HCT116 (cell line): ENCODE results near the gene BACE1-AS. TPM values are rescaled to one million over a fixed set of nuclear protein-coding genes. Genes with fewer than 3 reads are reported as not detected.
A peak's percentile ranks its signal among the peaks of the same experiment; 100 is the strongest.

Experiments used
- ATAC-seq: fragments of 200-7000 bp; cut with Tn5 transposase; 2 replicates; pipeline ENCODE4 v1.9.1; 2020; ENCODE audit warnings: mild to moderate bottlenecking, moderate library complexity
- BruUV-seq: library from RNA; stranded (reverse); fragments of 400-500 nt; replicated peaks from 2 replicates; lab custom pipeline; 2021; lab: Mats Ljungman, UMichigan
- CTCF ChIA-PET: fragments of 300-600 bp; sonication (Branson Sonifier 250); formaldehyde crosslinking; loops from one replicate; lab custom pipeline; 2021; ENCODE audit warnings: antibody characterized with exemption; lab: Charles Lee
- POLR2A ChIA-PET: fragments of 300-600, 350-600 bp; sonication (Branson Sonifier 250); formaldehyde crosslinking; loops from one replicate; lab custom pipeline; 2021; ENCODE audit warnings: antibody characterized with exemption; lab: Charles Lee
- RAD21 ChIA-PET, 2 experiments: fragments of 300-600 bp; sonication (Branson Sonifier 250); formaldehyde crosslinking; loops; one replicate each; lab custom pipeline; 2023; ENCODE audit warnings: low total read pairs in 2 of 2; ENCODE audit not compliant: uncharacterized antibody in 2 of 2, unreplicated experiment in 2 of 2, low non-redundant PET in 1 of 2; lab: Charles Lee
- DNase-seq: peaks from one replicate; pipeline ENCODE4 v3.0.0-alpha.2; 2010; ENCODE audit warnings: low read depth, low spot score
- H2AFZ ChIP-seq: fragments of 200-600 bp; shearing (Covaris generic), sonication (generic); 2 replicates; pipeline ENCODE4 v1.6.1; 2017; ENCODE audit warnings: low read depth, mixed run types, mixed read lengths, antibody characterized with exemption, low read length; ENCODE audit not compliant: poor library complexity, severe bottlenecking
- H3K27ac ChIP-seq: 2 replicates; pipeline ENCODE4 v1.5.1; 2012; ENCODE audit warnings: low read depth, low read length
- H3K27me3 ChIP-seq: fragments of 200-600 bp; sonication (generic); 2 replicates; pipeline ENCODE4 v1.6.1; 2016; ENCODE audit warnings: mixed run types, low read length, mixed read lengths; ENCODE audit not compliant: insufficient read depth
- H3K36me3 ChIP-seq, 2 experiments: fragments of 200-500 bp in 1 of 2; fragments of 200-600 bp in 1 of 2; sonication (Bioruptor generic) in 1 of 2; sonication (generic) in 1 of 2; 2 replicates each; pipeline versions ENCODE4 v1.5.1 to v1.6.1; 2014 to 2016; ENCODE audit warnings: low read length in 2 of 2, inconsistent platforms in 1 of 2, mixed read lengths in 1 of 2, mixed run types in 1 of 2; ENCODE audit not compliant: insufficient read depth in 2 of 2, control insufficient read depth in 1 of 2
- H3K4me1 ChIP-seq, 2 experiments: fragments of 200-600 bp in 1 of 2; sonication (generic) in 1 of 2; 2 replicates each; pipeline versions ENCODE4 v1.5.1 to v1.6.1; 2012 to 2017; ENCODE audit warnings: low read length in 2 of 2, inconsistent platforms in 1 of 2, mild to moderate bottlenecking in 1 of 2, mixed read lengths in 1 of 2, mixed run types in 1 of 2, moderate library complexity in 1 of 2; ENCODE audit not compliant: insufficient read depth in 2 of 2, control insufficient read depth in 1 of 2
- H3K4me2 ChIP-seq: fragments of 200-600 bp; sonication (generic); 2 replicates; pipeline ENCODE4 v1.6.1; 2017; ENCODE audit warnings: mixed run types, low read length, mixed read lengths
- H3K4me3 ChIP-seq, 2 experiments: fragments of 200-600 bp in 1 of 2; sonication (generic) in 1 of 2; replicated peaks in 1 of 2; 2 replicates each; pipeline ENCODE4 v1.5.1; 2011 to 2016; ENCODE audit warnings: low read length in 2 of 2, control low read depth in 1 of 2, low read depth in 1 of 2, mild to moderate bottlenecking in 1 of 2, mixed read lengths in 1 of 2, mixed run types in 1 of 2
- H3K79me2 ChIP-seq: fragments of 200-600 bp; sonication (generic); 2 replicates; pipeline ENCODE4 v1.6.1; 2017; ENCODE audit warnings: mild to moderate bottlenecking, mixed run types, low read length, moderate library complexity, mixed read lengths; ENCODE audit not compliant: insufficient read depth
- H3K9ac ChIP-seq: fragments of 200-600 bp; sonication (generic); 2 replicates; pipeline ENCODE4 v1.6.1; 2016; ENCODE audit warnings: low read length, mixed read lengths
- H3K9me2 ChIP-seq: fragments of 200-600 bp; sonication (generic), shearing (Covaris generic); 2 replicates; pipeline ENCODE4 v1.6.1; 2017; ENCODE audit warnings: mixed run types, mild to moderate bottlenecking, moderate library complexity; ENCODE audit not compliant: insufficient read depth
- H3K9me3 ChIP-seq, 2 experiments: fragments of 200-500 bp in 1 of 2; fragments of 200-600 bp in 1 of 2; sonication (Bioruptor generic) in 1 of 2; sonication (generic) in 1 of 2; 2 replicates each; pipeline ENCODE4 v1.6.1; 2014 to 2017; ENCODE audit warnings: low read length in 2 of 2, mixed read lengths in 2 of 2, inconsistent platforms in 1 of 2, low read depth in 1 of 2, mild to moderate bottlenecking in 1 of 2, mixed run types in 1 of 2, moderate library complexity in 1 of 2; ENCODE audit not compliant: control insufficient read depth in 1 of 2, insufficient read depth in 1 of 2
- H4K20me1 ChIP-seq: fragments of 200-600 bp; sonication (generic), shearing (Covaris generic); 2 replicates; pipeline ENCODE4 v1.6.1; 2017; ENCODE audit warnings: mixed run types, mild to moderate bottlenecking, moderate library complexity; ENCODE audit not compliant: insufficient read depth
- CTCF ChIP-seq, 3 experiments: fragments of 200-600 bp in 1 of 3; sonication (generic) in 1 of 3; IDR thresholded peaks in 2 of 3; conservative IDR thresholded peaks in 1 of 3; 2 replicates each; pipeline ENCODE4 v1.5.1; 2012 to 2017; ENCODE audit warnings: low read depth in 2 of 3, low read length in 2 of 3, antibody characterized with exemption in 1 of 3, borderline replicate concordance in 1 of 3, control low read depth in 1 of 3, mild to moderate bottlenecking in 1 of 3, mixed read lengths in 1 of 3, mixed run types in 1 of 3, moderate library complexity in 1 of 3; ENCODE audit not compliant: insufficient read depth in 1 of 3
- FOSL1 ChIP-seq: IDR thresholded peaks from 2 replicates; pipeline ENCODE4 v1.6.1; 2012; ENCODE audit warnings: low read depth
- RAD21 ChIP-seq: IDR thresholded peaks from 2 replicates; pipeline ENCODE4 v1.6.1; 2012; ENCODE audit warnings: low read depth, mild to moderate bottlenecking
- REST ChIP-seq: IDR thresholded peaks from 2 replicates; pipeline ENCODE4 v1.6.1; 2012; ENCODE audit warnings: low read depth
- SIN3A ChIP-seq: IDR thresholded peaks from 2 replicates; pipeline ENCODE4 v1.6.1; 2012; ENCODE audit warnings: low read depth
- SRF ChIP-seq: IDR thresholded peaks from 2 replicates; pipeline ENCODE4 v1.6.1; 2012; ENCODE audit warnings: low read depth
- TCF7L2 ChIP-seq: IDR thresholded peaks from 2 replicates; pipeline ENCODE4 v1.7.0; 2011; ENCODE audit warnings: borderline replicate concordance, inconsistent platforms; ENCODE audit not compliant: insufficient read depth, insufficient read length; ENCODE audit errors: extremely low read depth
- YY1 ChIP-seq: IDR thresholded peaks from 2 replicates; pipeline ENCODE4 v1.6.1; 2011; ENCODE audit warnings: low read length, low read depth, moderate library complexity, mild to moderate bottlenecking; ENCODE audit not compliant: insufficient replicate concordance; ENCODE audit errors: extremely low read depth
- intact Hi-C: fragments of 100-400 bp; cut with micrococcal nuclease; formaldehyde crosslinking; loops from 2 replicates; pipeline ENCODE4 v1.10.0; 2022
- total RNA-seq: library from RNA; stranded (reverse); gene quantifications from one replicate; pipeline ENCODE4 v1.2.1, GENCODE V29; 2021; ENCODE audit not compliant: unreplicated experiment

BACE1-AS gene
- total RNA-seq, 1 experiment from 2014 or later, result 10.2 TPM

GRCh38 chr11:117316197-117316961 is 25.2 kb downstream of the BACE1-AS start, which contains the start of gene BACE1 (continued):
- peak; percentile 34 to 46 (median 34); a peak in 4 of 6 replicates for TF ChIP-seq CTCF (IDR thresholded peaks at IDR 0.05 in 2 of 3, conservative IDR thresholded peaks at IDR 0.05 in 1 of 3; ENCODE audit: borderline replicate concordance in 1 of 3, insufficient read depth in 1 of 3, low read depth in 2 of 3, low read length in 2 of 3)
- peak; percentile 75; the same call in 1 of the 2 replicates for TF ChIP-seq SIN3A
- TF ChIP-seq SRF, result no peak; the same call in 1 of the 2 replicates
- TF ChIP-seq TCF7L2, result peak; percentile 91
- TF ChIP-seq RAD21, result peak; percentile 51; the same call in 1 of the 2 replicates
- TF ChIP-seq FOSL1, result no peak
- TF ChIP-seq REST, result no peak

GRCh38 chr11:117318738-117319137 is 27.6 kb downstream of the BACE1-AS start:
- Histone ChIP-seq H3K27me3 (no peaks in the 10 kb centered on the region), H3K9me3 (no peaks in the 10 kb centered on the region), H3K79me2 (no peaks in the 10 kb centered on the region), H3K9me2 (no peaks in the 10 kb centered on the region), H3K4me3 (no peak overlapping the region), H3K36me3 (no peaks in the 10 kb centered on the region), H3K4me2 (no peak overlapping the region), H3K27ac (no peak overlapping the region), H3K4me1 (peaks cover 7 to 16% of the 10 kb centered on the region in 2 experiments; a peak in 3 of 4 replicates), H2AFZ (no peak overlapping the region), H4K20me1 (no peaks in the 10 kb centered on the region), H3K9ac (no peak overlapping the region)
- ChIA-PET CTCF (no interaction called here), POLR2A (no interaction called here), RAD21 (no interaction called here)
- TF ChIP-seq YY1 (no peak), SRF (no peak)
- no peak for ATAC-seq
- no peak for DNase-seq
- no TSS peak for BruUV-seq
- intact Hi-C loops, result no loop called here
